Skeletal muscle satellite cell (primary cell): ENCODE results near the gene TPPP2.
A peak's percentile ranks its signal among the peaks of the same experiment; 100 is the strongest.

Experiments
- H3K27me3 ChIP-seq: 2 replicates; pipeline ENCODE4 v1.7.0; 2013; ENCODE audit warnings: low read length; ENCODE audit not compliant: control insufficient read depth, insufficient read depth
- H3K36me3 ChIP-seq: 2 replicates; pipeline ENCODE4 v1.7.0; 2013; ENCODE audit warnings: mild to moderate bottlenecking, control low read depth, low read length; ENCODE audit not compliant: insufficient read depth
- H3K4me1 ChIP-seq: 2 replicates; pipeline ENCODE4 v1.7.0; 2013; ENCODE audit warnings: low read length; ENCODE audit not compliant: control insufficient read depth, insufficient read depth
- H3K4me2 ChIP-seq: 2 replicates; pipeline ENCODE4 v1.7.0; 2013; ENCODE audit warnings: mild to moderate bottlenecking, low read length
- H3K4me3 ChIP-seq: 2 replicates; pipeline ENCODE4 v1.7.0; 2013; ENCODE audit warnings: low read length
- H3K9ac ChIP-seq: 2 replicates; pipeline ENCODE4 v1.7.0; 2013; ENCODE audit warnings: mild to moderate bottlenecking, low read depth, low read length, moderate library complexity
- H3K9me3 ChIP-seq: replicated peaks from 2 replicates; pipeline ENCODE4 v1.7.0; 2013; ENCODE audit warnings: mild to moderate bottlenecking, control low read depth, low read length

Gene TPPP2

GRCh38 chr14:21026988-21027315 is 3.1 kb upstream of the TPPP2 start:
- Histone ChIP-seq H3K36me3 (no peaks in the 10 kb centered on the region), H3K9me3 (no peaks in the 10 kb centered on the region), H3K9ac (no peak overlapping the region), H3K4me1 (no peaks in the 10 kb centered on the region), H3K27me3 (peaks cover 75% of the 10 kb centered on the region), H3K4me3 (no peak overlapping the region), H3K4me2 (no peak overlapping the region)

- H3K27me3 ChIP-seq, result peaks cover 74% of the 10 kb centered on the region
- H3K4me1 ChIP-seq, result no peaks in the 10 kb centered on the region
- no peak overlapping the region for H3K4me3 ChIP-seq
- no peaks in the 10 kb centered on the region for H3K9me3 ChIP-seq
- no peak overlapping the region for H3K4me2 ChIP-seq
- no peaks in the 10 kb centered on the region for H3K36me3 ChIP-seq
- H3K9ac ChIP-seq, result no peak overlapping the region
Measured at GRCh38 chr14:21030531-21030930, 514 bp downstream of the TPPP2 start.

- H3K36me3 ChIP-seq, result no peaks in the 10 kb centered on the region
- no peaks in the 10 kb centered on the region for H3K9me3 ChIP-seq
- H3K9ac ChIP-seq, result no peak overlapping the region
- H3K27me3 ChIP-seq, result peaks cover 67% of the 10 kb centered on the region
- H3K4me3 ChIP-seq, result no peak overlapping the region
- H3K4me2 ChIP-seq, result no peak overlapping the region
- no peaks in the 10 kb centered on the region for H3K4me1 ChIP-seq
Measured at GRCh38 chr14:21032326-21033132, 2.5 kb downstream of the TPPP2 start.

- no peaks in the 10 kb centered on the region for H3K4me1 ChIP-seq
- H3K4me2 ChIP-seq, result no peak overlapping the region
- H3K36me3 ChIP-seq, result no peaks in the 10 kb centered on the region
- H3K4me3 ChIP-seq, result no peak overlapping the region
- no peaks in the 10 kb centered on the region for H3K9me3 ChIP-seq
- H3K27me3 ChIP-seq, result peaks cover 70% of the 10 kb centered on the region
- no peak overlapping the region for H3K9ac ChIP-seq
Measured at GRCh38 chr14:21033133-21033698, 3.2 kb downstream of the TPPP2 start.

GRCh38 chr14:21034707-21035106 is 4.7 kb downstream of the TPPP2 start, which contains the start of gene RNASE13:
TSS of gene RNASE13 (minus strand) at chr14:21034807. CDS start at chr14:21034288, 519 bp downstream.
- Histone ChIP-seq H3K4me2 (no peak within 1 kb of the TSS), H3K4me3 (no peak within 1 kb of the TSS), H3K27me3 (peaks cover 72% of the 10 kb centered on the region), H3K4me1 (peaks cover 12% of the 10 kb centered on the region), H3K9me3 (no peaks in the 10 kb centered on the region), H3K36me3 (no peaks in the 10 kb centered on the region), H3K9ac (no peak within 1 kb of the TSS)

GRCh38 chr14:21036751-21037150 is 6.7 kb downstream of the TPPP2 start:
- Histone ChIP-seq H3K4me2 (no peak overlapping the region), H3K4me1 (peaks cover 19% of the 10 kb centered on the region), H3K36me3 (no peaks in the 10 kb centered on the region), H3K27me3 (peaks cover 51% of the 10 kb centered on the region), H3K9ac (no peak overlapping the region), H3K4me3 (no peak overlapping the region), H3K9me3 (no peaks in the 10 kb centered on the region)

- H3K4me3 ChIP-seq, result no peak overlapping the region
- H3K4me1 ChIP-seq, result peaks cover 24% of the 10 kb centered on the region
- no peaks in the 10 kb centered on the region for H3K36me3 ChIP-seq
- no peak overlapping the region for H3K9ac ChIP-seq
- peaks cover 47% of the 10 kb centered on the region for H3K27me3 ChIP-seq
- no peak overlapping the region for H3K4me2 ChIP-seq
- no peaks in the 10 kb centered on the region for H3K9me3 ChIP-seq
Measured at GRCh38 chr14:21037156-21037555, 7.1 kb downstream of the TPPP2 start.

- Histone ChIP-seq H3K9me3 (no peaks in the 10 kb centered on the region), H3K4me3 (no peak overlapping the region), H3K4me1 (peaks cover 39% of the 10 kb centered on the region), H3K9ac (no peak overlapping the region), H3K4me2 (peak overlapping the region; percentile 43), H3K36me3 (no peaks in the 10 kb centered on the region), H3K27me3 (peaks cover 43% of the 10 kb centered on the region)
Measured at GRCh38 chr14:21038441-21039422, 8.7 kb downstream of the TPPP2 start.

- H3K27me3 ChIP-seq, result peaks cover 41% of the 10 kb centered on the region
- no peaks in the 10 kb centered on the region for H3K9me3 ChIP-seq
- H3K36me3 ChIP-seq, result no peaks in the 10 kb centered on the region
- no peak overlapping the region for H3K4me3 ChIP-seq
- no peak overlapping the region for H3K4me2 ChIP-seq
- H3K9ac ChIP-seq, result no peak overlapping the region
- H3K4me1 ChIP-seq, result peaks cover 40% of the 10 kb centered on the region
Measured at GRCh38 chr14:21039585-21040369, 9.8 kb downstream of the TPPP2 start.

- H3K27me3 ChIP-seq, result peaks cover 43% of the 10 kb centered on the region
- no peaks in the 10 kb centered on the region for H3K36me3 ChIP-seq
- H3K4me3 ChIP-seq, result no peak overlapping the region
- no peaks in the 10 kb centered on the region for H3K9me3 ChIP-seq
- no peak overlapping the region for H3K9ac ChIP-seq
- no peak overlapping the region for H3K4me2 ChIP-seq
- H3K4me1 ChIP-seq, result peaks cover 40% of the 10 kb centered on the region
Measured at GRCh38 chr14:21040370-21040925, 10.4 kb downstream of the TPPP2 start.
